Body of pancreas (tissue), 4 donors: ENCODE data around the gene WWOX.

ENCODE experiments used
- CTCF ChIP-seq, 7 experiments: fragments of 450-650 bp in 4 of 7; fragments of 200-600 bp in 3 of 7; sonication (generic) in 3 of 7; IDR thresholded peaks; one replicate each; pipeline ENCODE4 v1.5.1; 2016 to 2019; ENCODE audit warnings: antibody characterized with exemption in 7 of 7
- POLR2A ChIP-seq, 3 donors: fragments of 450-650 bp; IDR thresholded peaks; one replicate each; pipeline ENCODE4 v1.6.1; 2016; ENCODE audit warnings: antibody characterized with exemption in 3 of 3, mild to moderate bottlenecking in 2 of 3

GRCh38 chr16:79003026-79003609, 903.7 kb downstream of the WWOX start:
- TF ChIP-seq CTCF (IDR thresholded peaks at IDR 0.05) = no peak
- no peak for TF ChIP-seq POLR2A (IDR thresholded peaks at IDR 0.05)
